ENCODE measurements around the gene PUDP. TPM values are rescaled to one million over a fixed set of nuclear protein-coding genes. Genes with fewer than 3 reads are reported as not detected.
"Not testable (repeated sequence)": the region's sequence is repeated elsewhere in the genome, so short reads cannot be mapped to it uniquely, and the experiment has no call there.

The PUDP gene
- total RNA-seq, 2 donors from 2014 or later: 26.4 to 39.0 TPM

DNA sequence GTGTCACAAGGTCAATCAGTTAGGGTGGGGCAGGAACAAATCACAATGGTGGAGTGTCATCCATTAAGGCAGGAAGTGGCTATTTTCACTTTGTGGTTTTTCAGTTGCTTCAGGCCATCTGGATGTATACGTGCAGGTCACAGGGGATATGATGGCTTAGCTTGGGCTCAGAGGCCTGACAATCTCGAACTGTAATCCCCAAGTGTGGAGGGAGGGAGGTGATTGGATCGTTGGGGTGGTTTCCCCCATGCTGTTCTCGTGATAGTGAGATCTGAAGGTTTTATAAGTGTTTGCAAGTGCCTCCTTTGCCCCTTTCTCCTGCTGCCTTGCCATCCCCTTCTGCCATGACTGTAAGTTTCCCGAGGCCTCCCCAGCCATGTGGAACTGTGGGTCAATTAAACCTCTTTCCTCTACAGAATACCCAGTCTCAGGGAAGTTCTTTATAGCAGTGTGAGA lies 37.1 kb downstream of the PUDP start:
- H3K27me3 Mint-ChIP-seq: no peaks in the 10 kb centered on the region
- H3K9me3 Mint-ChIP-seq: no peaks in the 10 kb centered on the region
- H3K4me3 Mint-ChIP-seq: no peak overlapping the region
- no peak for DNase-seq (ENCODE audit: low spot score)
- H3K4me1 Mint-ChIP-seq (ENCODE audit: low read depth in 2 of 2): peaks cover 15 to 42% of the 10 kb centered on the region in 2 donors
- no peaks in the 10 kb centered on the region for H3K36me3 Mint-ChIP-seq
- peak; percentile 58 to 62 for ATAC-seq
- H3K27ac Mint-ChIP-seq: peak overlapping the region; percentile 26 to 92

DNA sequence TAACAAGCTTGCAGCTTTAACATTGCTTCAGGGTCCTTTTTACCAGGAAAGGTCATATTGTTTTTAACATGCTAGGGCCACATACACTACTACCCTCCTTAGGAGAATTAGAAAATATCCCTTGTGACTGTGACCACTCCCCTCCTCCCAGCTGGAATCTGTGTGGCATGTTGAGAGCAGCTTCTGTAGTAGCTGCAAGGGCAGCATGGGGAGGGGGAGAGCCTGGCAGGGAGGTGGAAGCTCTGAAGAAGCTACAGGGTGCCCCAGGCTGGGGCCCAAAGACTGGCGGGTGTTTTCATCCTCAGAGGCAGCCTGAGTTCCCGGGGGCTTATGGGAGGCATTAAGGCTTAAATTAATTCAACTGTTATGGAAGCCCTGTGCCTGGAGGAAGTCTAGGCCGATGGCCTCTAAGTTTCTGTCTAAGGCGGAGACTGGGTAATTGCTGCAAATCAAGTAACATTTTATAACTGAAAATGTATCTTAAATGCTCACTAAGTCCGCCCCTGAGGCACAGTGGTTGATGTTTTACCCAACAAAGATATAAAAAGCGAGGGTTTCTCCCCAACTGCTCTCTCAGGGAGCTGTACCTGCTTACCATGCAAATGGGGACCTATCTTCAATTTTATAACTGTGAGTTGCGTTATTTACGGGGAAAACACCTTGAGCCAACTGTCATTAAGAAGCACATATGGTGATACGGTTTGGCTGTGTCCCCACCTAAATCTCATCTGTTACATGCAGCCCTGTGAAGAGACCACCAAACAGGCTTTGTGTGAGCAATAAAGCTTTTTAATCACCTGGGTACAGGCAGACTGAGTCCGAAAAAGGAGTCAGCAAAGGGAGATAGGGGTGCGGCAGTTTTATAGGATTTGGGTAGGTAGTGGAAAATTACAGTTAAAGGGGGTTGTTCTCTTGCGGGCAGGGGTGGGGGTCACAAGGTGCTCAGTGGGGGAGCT lies 37.8 kb downstream of the PUDP start:
- ATAC-seq: no peak
- H3K27ac Mint-ChIP-seq: peak overlapping the region; percentile 26 to 92
- H3K27me3 Mint-ChIP-seq: no peaks in the 10 kb centered on the region
- H3K4me3 Mint-ChIP-seq: no peak overlapping the region
- H3K36me3 Mint-ChIP-seq: no peaks in the 10 kb centered on the region
- no peak for DNase-seq (ENCODE audit: low spot score)
- peaks cover 15 to 39% of the 10 kb centered on the region in 2 donors for H3K4me1 Mint-ChIP-seq (ENCODE audit: low read depth in 2 of 2)
- H3K9me3 Mint-ChIP-seq: no peaks in the 10 kb centered on the region

DNA sequence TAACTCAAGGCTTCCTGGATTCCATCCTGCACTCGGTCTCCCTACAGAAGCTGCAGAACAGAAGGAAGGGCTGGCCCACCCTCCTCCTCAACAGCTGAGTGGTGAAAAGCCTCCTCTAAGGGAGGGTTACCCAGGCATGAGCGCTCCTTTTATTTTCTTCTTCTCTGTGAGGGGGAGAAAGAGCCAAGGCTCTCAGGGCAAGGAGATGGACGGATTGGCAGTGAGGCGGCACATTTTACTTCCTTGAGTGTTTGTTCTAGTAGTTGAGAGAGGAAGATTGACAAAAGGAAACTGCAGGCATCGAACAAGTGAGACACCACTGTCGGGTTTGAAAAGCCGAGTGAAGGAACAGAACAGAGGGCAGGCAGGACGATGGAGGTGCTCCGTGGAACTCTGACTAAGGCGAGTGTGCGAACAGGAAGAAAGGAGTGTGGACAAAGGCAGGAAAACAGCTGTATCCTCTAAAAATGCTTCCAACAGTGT lies 38.9 kb downstream of the PUDP start:
- no peaks in the 10 kb centered on the region for H3K36me3 Mint-ChIP-seq
- no peak for DNase-seq (ENCODE audit: low spot score)
- no peak for ATAC-seq
- peaks cover 15 to 35% of the 10 kb centered on the region in 2 donors for H3K4me1 Mint-ChIP-seq (ENCODE audit: low read depth in 2 of 2)
- H3K4me3 Mint-ChIP-seq: peak overlapping the region; percentile 8
- H3K27ac Mint-ChIP-seq: peak overlapping the region; percentile 37 to 92
- no peaks in the 10 kb centered on the region for H3K9me3 Mint-ChIP-seq
- H3K27me3 Mint-ChIP-seq: no peaks in the 10 kb centered on the region

DNA sequence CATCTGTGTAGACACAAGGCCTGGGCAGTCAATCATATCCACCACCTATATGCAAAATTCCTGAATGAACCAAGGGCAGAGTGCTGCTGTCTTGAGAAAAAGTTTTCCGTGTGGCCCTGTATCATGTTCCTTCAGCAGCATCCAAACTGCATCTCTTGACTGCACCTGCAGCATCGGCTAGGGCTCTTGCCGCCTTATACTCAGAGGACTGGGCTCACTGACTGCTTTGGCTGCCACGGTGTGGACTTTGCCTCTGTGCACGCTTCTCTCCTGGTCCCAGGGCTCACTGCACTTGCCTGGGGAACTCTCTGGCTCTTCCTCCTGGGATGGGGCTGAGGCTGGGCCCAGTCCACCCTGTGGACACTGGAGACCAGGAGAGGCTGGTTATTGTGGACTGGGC lies 39.9 kb downstream of the PUDP start:
- DNase-seq (ENCODE audit: low spot score): no peak
- Mint-ChIP-seq H3K27me3 (no peaks in the 10 kb centered on the region), H3K4me1 (ENCODE audit: low read depth in 2 of 2) (peaks cover 15 to 32% of the 10 kb centered on the region in 2 donors), H3K9me3 (peaks cover 4% of the 10 kb centered on the region), H3K4me3 (no peak overlapping the region), H3K27ac (no peak overlapping the region), H3K36me3 (peaks cover 5% of the 10 kb centered on the region)
- ATAC-seq: no peak

DNA sequence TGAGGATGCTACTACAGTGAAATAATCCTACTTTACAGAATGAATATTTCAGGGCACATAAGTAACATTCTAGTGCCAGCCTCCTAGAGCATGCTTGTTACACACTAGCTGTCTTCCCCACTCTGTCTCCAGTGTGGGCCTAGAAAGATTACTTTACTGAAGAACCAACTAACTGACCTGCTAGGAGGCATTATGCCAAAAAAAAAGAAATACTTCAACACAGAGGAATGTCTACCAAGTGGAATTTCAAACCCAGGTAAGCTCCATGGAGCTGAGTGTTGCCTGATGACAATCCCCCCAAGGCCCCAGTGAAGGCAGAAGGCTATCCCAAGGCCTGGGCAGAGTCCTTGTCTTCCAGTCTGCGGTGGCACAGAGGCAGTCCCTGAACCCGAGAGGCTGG lies 41.3 kb downstream of the PUDP start:
- Mint-ChIP-seq H3K27me3 (no peaks in the 10 kb centered on the region), H3K4me3 (no peak overlapping the region), H3K27ac (no peak overlapping the region), H3K4me1 (ENCODE audit: low read depth in 2 of 2) (peaks cover 15 to 31% of the 10 kb centered on the region in 2 donors), H3K36me3 (peaks cover 12% of the 10 kb centered on the region), H3K9me3 (peaks cover 4% of the 10 kb centered on the region)
- DNase-seq (ENCODE audit: low spot score) (no peak), ATAC-seq (no peak)

DNA sequence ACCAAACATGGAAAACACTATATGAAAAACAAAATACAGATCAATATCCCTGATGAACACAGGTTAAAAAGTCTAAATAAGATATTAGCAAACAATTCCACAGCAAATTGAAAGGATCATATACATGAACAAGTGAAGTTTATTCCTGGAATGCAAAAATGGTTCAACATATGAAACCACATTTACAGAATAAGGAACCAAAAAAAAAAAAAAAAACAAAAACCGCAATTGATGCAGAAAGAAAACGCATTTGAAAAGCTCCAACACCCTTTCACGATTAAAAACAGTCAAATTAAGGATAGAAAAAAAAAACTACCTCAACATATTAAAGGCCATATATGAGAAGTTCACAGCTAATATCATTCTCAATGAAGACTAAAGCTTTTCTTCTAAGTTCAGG lies 45.8 kb downstream of the PUDP start:
- Mint-ChIP-seq H3K27ac (no peak overlapping the region), H3K36me3 (peaks cover 12% of the 10 kb centered on the region), H3K4me1 (ENCODE audit: low read depth in 2 of 2) (peaks cover 0 to 8% of the 10 kb centered on the region in 2 donors), H3K9me3 (peaks cover 4% of the 10 kb centered on the region), H3K4me3 (no peak overlapping the region), H3K27me3 (no peaks in the 10 kb centered on the region)
- ATAC-seq (no peak), DNase-seq (ENCODE audit: low spot score) (no peak)

DNA sequence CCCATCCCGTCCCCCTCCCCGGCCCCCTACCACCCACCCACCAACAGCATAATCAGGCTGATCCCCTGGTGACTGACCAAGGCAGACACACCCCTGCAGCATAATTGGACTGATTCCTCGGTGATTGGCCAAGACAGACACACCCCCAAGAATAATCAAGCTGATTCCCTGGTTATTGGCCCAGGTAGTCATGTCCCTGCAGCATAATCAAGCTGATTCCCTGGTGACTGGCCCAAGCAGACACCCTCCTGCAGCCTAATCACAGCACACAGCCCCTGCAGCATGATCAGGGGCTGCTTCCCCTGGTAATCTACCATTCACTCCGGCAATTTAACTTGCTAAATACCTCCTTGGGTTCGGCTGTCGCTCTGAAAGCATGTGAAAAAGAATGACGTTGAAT lies 47.9 kb downstream of the PUDP start:
- Mint-ChIP-seq H3K4me1 (ENCODE audit: low read depth in 2 of 2) (peaks cover 0 to 11% of the 10 kb centered on the region in 2 donors), H3K9me3 (peaks cover 4% of the 10 kb centered on the region), H3K36me3 (peaks cover 12% of the 10 kb centered on the region), H3K27me3 (no peaks in the 10 kb centered on the region), H3K4me3 (no peak overlapping the region), H3K27ac (no peak overlapping the region)
- ATAC-seq (no peak), DNase-seq (ENCODE audit: low spot score) (no peak)

DNA sequence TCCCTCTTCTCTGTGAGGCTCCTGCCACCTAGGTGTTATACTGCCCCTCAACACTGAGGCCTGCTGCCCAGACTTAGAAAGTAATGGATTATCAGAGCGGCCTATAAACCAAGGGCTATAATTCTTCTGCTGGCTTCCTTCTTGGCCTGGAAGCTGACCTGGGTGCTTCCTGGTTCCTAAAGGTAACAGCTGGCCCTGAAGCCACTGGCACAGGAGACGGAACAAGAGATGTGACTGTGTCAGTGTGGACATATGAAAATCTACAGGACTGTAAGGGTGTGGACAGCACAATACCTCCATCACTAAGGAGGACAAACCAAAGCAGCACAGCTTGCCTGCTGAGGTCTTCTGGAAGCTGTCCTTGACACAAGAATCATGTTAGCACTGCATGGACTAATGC lies 52.3 kb downstream of the PUDP start:
- H3K4me1 Mint-ChIP-seq (ENCODE audit: low read depth in 2 of 2): peaks cover 0 to 28% of the 10 kb centered on the region in 2 donors
- H3K27ac Mint-ChIP-seq; DNase-seq (ENCODE audit: low spot score); H3K27me3 Mint-ChIP-seq; H3K4me3 Mint-ChIP-seq; H3K9me3 Mint-ChIP-seq; H3K36me3 Mint-ChIP-seq; ATAC-seq: not testable (repeated sequence)

DNA sequence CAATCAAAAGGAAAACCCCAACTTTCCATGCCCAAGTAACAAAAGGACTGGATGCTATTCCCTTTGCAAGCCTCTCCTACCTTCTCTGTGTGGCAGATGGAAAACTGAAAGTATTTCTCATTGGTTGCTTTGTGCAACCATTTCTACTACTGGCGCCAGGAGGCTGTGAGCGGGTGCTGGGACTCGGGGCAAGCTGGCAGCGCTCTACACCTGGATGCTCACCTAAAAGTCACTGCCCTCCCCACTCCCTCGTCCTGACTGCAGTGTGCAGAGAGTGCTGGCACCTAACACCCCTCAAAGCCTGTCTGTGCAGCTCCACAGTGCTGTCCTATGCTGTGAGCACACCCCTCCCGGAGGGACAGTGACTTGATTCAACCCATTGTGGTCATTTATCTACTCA lies 54.6 kb downstream of the PUDP start:
- ATAC-seq (no peak), DNase-seq (ENCODE audit: low spot score) (no peak)
- H3K9me3 Mint-ChIP-seq: no peaks in the 10 kb centered on the region
- H3K27ac Mint-ChIP-seq: no peak overlapping the region
- no peak overlapping the region for H3K4me3 Mint-ChIP-seq
- peaks cover 14 to 45% of the 10 kb centered on the region in 2 donors for H3K4me1 Mint-ChIP-seq (ENCODE audit: low read depth in 2 of 2)
- no peaks in the 10 kb centered on the region for H3K27me3 Mint-ChIP-seq
- H3K36me3 Mint-ChIP-seq: no peaks in the 10 kb centered on the region

DNA sequence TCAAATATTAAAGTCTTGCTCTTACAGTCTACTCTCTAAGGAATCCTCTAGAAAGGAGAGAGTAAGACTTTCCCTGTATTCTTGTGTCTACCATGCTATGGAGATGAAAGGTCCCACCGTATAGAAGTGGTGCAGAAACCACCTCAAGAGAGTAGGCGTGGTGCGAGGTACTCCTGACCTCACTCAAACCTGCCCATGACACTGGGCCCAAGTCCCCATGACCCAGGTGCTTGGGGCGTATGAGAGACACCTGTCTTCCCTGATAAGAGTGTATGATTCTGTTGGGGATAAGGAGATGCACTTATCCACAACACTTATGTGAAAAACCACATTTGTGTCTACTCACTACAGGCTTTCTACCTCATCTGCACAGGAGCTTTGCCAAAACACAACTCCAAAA lies 55.4 kb downstream of the PUDP start:
- Mint-ChIP-seq H3K9me3 (no peaks in the 10 kb centered on the region), H3K36me3 (no peaks in the 10 kb centered on the region), H3K27me3 (no peaks in the 10 kb centered on the region), H3K4me3 (no peak overlapping the region), H3K4me1 (ENCODE audit: low read depth in 2 of 2) (peaks cover 16 to 47% of the 10 kb centered on the region in 2 donors), H3K27ac (no peak overlapping the region)
- DNase-seq (ENCODE audit: low spot score) (no peak), ATAC-seq (no peak)

DNA sequence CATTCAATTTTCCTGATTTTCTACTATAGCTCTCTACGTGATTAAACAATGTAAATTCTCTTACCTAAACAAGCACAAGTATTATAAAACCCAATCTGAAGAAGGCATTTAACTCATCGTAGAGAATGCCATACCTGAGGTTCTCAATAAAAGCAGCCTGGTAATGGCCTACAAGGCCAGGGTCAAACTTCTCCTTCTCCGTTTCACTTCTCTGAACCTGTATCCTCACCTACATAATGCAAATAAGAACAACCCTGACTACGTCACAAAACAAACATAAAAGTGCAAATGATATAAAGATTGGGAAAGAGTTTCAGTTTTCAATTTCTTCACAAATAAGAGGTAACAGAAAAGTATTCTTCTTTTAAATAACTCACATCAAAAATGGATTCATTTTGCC lies 56.0 kb downstream of the PUDP start:
- Mint-ChIP-seq H3K27me3 (no peaks in the 10 kb centered on the region), H3K4me1 (ENCODE audit: low read depth in 2 of 2) (peaks cover 19 to 46% of the 10 kb centered on the region in 2 donors), H3K9me3 (no peaks in the 10 kb centered on the region), H3K27ac (no peak overlapping the region), H3K36me3 (no peaks in the 10 kb centered on the region), H3K4me3 (no peak overlapping the region)
- no peak for ATAC-seq
- no peak for DNase-seq (ENCODE audit: low spot score)

DNA sequence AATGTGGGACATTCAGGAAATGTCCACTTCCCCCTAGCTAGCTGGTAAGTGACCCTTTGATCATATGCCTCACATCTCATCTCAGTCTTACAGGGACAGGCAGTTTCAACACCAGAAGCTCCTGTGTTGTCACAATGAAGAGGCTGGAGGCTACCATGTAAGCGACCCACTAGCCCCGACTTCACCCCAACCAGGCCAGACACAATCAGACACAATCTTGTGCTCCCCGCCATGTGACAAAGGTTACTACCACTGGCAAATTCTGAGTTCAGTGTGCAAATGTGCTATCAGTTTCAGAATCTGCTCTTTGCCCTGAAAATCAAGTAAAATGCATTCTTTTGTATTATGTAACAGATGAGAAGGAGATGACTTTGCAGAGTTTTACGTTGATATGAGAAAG lies 57.3 kb downstream of the PUDP start:
- peak overlapping the region in 1 of 2 donors; percentile 31 for H3K27ac Mint-ChIP-seq
- no peaks in the 10 kb centered on the region for H3K9me3 Mint-ChIP-seq
- DNase-seq (ENCODE audit: low spot score): no peak
- H3K27me3 Mint-ChIP-seq: no peaks in the 10 kb centered on the region
- H3K36me3 Mint-ChIP-seq: no peaks in the 10 kb centered on the region
- H3K4me3 Mint-ChIP-seq: no peak overlapping the region
- no peak for ATAC-seq
- peaks cover 32 to 56% of the 10 kb centered on the region in 2 donors for H3K4me1 Mint-ChIP-seq (ENCODE audit: low read depth in 2 of 2)

DNA sequence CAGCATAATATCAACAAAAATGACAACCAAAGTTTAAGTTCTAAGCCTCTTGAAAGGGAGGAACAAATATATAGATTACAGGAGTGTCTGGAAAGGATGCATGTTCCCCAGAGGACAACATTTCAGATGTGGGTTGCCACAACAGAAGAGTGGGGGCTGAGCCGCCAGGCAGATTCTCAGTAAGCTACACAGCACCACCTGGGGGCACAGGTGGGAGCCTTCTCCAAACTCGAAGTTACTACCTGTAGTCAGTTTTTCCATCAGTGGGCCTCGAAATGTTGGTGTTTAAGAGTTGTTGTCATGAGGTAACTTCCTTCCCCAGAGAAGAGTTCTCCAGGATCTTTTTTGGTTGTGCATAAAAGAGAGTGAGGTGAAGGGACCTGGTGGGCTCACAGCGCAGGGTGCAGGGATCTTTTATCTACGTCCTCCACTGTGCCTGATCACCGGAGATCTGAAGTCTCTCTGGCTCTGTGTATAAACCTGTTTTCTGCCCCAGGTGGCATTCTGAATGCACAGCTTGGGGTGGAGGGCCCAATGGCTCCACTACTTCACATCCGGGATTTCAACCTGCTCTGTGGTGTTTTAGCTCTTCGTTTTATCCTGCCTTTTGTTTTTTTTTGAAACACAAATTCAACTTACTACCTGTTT lies 58.9 kb downstream of the PUDP start:
- Mint-ChIP-seq H3K36me3 (no peaks in the 10 kb centered on the region), H3K27me3 (no peaks in the 10 kb centered on the region), H3K9me3 (no peaks in the 10 kb centered on the region), H3K4me1 (ENCODE audit: low read depth in 2 of 2) (peaks cover 36 to 67% of the 10 kb centered on the region in 2 donors), H3K4me3 (no peak overlapping the region), H3K27ac (peak overlapping the region in 1 of 2 donors; percentile 76)
- DNase-seq (ENCODE audit: low spot score) (no peak), ATAC-seq (no peak)

DNA sequence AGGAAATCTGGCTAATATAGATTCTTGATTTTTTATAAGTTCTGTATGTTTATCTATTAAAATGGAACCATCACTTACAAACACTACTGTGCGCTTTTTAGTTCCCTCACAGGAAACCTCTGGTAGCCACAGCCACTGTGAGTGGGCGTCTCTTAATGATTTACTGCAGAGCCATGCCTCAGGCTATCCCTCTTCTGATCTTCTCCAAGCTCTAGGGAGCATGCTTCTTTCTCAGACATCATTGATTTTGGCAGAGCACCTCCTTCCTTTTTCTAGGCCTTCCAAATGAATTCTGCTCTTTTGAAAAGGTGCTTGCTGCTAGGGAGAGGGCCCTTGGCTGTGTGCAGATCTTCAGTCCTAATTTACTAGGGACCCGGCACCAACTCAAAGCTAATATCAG lies 61.6 kb downstream of the PUDP start:
- ATAC-seq: no peak
- Mint-ChIP-seq H3K27me3 (no peaks in the 10 kb centered on the region), H3K36me3 (no peaks in the 10 kb centered on the region), H3K27ac (peak overlapping the region; percentile 16 to 76), H3K4me1 (ENCODE audit: low read depth in 2 of 2) (peaks cover 54 to 77% of the 10 kb centered on the region in 2 donors), H3K9me3 (no peaks in the 10 kb centered on the region), H3K4me3 (peak overlapping the region; percentile 46)
- DNase-seq (ENCODE audit: low spot score): no peak
